Measurements from ENCODE around the gene KSR1. TPM values are rescaled to one million over a fixed set of nuclear protein-coding genes. Genes with fewer than 3 reads are reported as not detected.

Gene KSR1
- total and polyA plus RNA-seq, 8 donors: 2.7 to 32.1 (median 13.6) TPM

GRCh38 chr17:27502526-27503324 is 46.5 kb downstream of the KSR1 start:
- no peak for DNase-seq
- intact Hi-C loops (cut with DNase I; ENCODE audit: low total_unique reads): no loop called here
- Histone ChIP-seq H3K4me1 (peaks cover 0 to 15% (median 7%) of the 10 kb centered on the region in 4 donors), H3K36me3 (no peaks in the 10 kb centered on the region), H3K9me3 (no peaks in the 10 kb centered on the region), H3K27ac (no peak overlapping the region), H3K27me3 (no peaks in the 10 kb centered on the region), H3K4me3 (no peak overlapping the region)
- TF ChIP-seq EP300 (IDR thresholded peaks at IDR 0.05) (no peak), POLR2A (IDR thresholded peaks at IDR 0.05) (no peak), CTCF (IDR thresholded peaks at IDR 0.05) (no peak), POLR2AphosphoS5 (IDR thresholded peaks at IDR 0.05) (no peak)
- 72 to 82% (median 77%) methylated on average over 12 of the region's 12 CpGs for WGBS, 5 donors

DNA sequence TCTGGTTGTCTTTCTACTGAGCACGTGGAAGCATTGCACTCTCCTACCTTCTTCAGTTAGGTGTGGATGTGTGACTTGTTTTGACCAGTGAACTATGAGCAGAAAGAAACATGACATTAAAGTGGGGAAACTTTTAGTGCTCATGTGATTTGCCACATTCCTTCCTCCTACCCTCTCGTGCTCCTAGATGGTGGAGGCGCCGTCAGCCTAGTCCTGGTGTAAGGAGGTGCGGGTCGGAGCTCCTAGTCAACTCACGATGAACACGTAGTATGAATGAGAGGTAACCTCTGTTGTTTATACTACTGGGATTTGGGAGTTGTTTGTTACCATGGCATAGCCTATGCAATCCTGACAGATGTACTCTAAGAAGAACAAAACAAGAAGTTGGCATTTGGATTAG is 47.4 kb downstream of the KSR1 start:
- H3K27ac ChIP-seq: no peak overlapping the region
- no peaks in the 10 kb centered on the region for H3K27me3 ChIP-seq
- no peaks in the 10 kb centered on the region for H3K36me3 ChIP-seq
- 89 to 94% (median 93%) methylated on average over 8 of the region's 8 CpGs for WGBS, 5 donors
- peaks cover 0 to 15% (median 6%) of the 10 kb centered on the region in 4 donors for H3K4me1 ChIP-seq
- no peaks in the 10 kb centered on the region for H3K9me3 ChIP-seq
- H3K4me3 ChIP-seq: no peak overlapping the region
- DNase-seq: no peak
- no peak for TF ChIP-seq POLR2A (IDR thresholded peaks at IDR 0.05)
- TF ChIP-seq POLR2AphosphoS5 (IDR thresholded peaks at IDR 0.05): no peak
- TF ChIP-seq EP300 (IDR thresholded peaks at IDR 0.05): no peak
- no peak for TF ChIP-seq CTCF (IDR thresholded peaks at IDR 0.05)
- intact Hi-C loops (cut with DNase I; ENCODE audit: low total_unique reads): no loop called here

- H3K27me3 ChIP-seq: no peaks in the 10 kb centered on the region
- TF ChIP-seq EP300 (IDR thresholded peaks at IDR 0.05) (no peak), CTCF (IDR thresholded peaks at IDR 0.05) (no peak), POLR2AphosphoS5 (IDR thresholded peaks at IDR 0.05) (no peak), POLR2A (IDR thresholded peaks at IDR 0.05) (no peak)
- no peaks in the 10 kb centered on the region for H3K9me3 ChIP-seq
- DNase-seq: peak in 1 of 2 donors; percentile 72
- H3K4me1 ChIP-seq: peaks cover 0 to 19% (median 8%) of the 10 kb centered on the region in 4 donors
- H3K4me3 ChIP-seq: no peak overlapping the region
- intact Hi-C loops (cut with DNase I; ENCODE audit: low total_unique reads): no loop called here
- no peaks in the 10 kb centered on the region for H3K36me3 ChIP-seq
- H3K27ac ChIP-seq: no peak overlapping the region
- 62 to 77% (median 75%) methylated on average over 15 of the region's 15 CpGs for WGBS, 5 donors
Measured at GRCh38 chr17:27504188-27504995, 48.1 kb downstream of the KSR1 start.

- peaks cover 0 to 30% (median 15%) of the 10 kb centered on the region in 4 donors for H3K4me1 ChIP-seq
- H3K9me3 ChIP-seq: no peaks in the 10 kb centered on the region
- intact Hi-C loops (cut with DNase I; ENCODE audit: low total_unique reads): no loop called here
- H3K4me3 ChIP-seq: no peak overlapping the region
- H3K36me3 ChIP-seq: no peaks in the 10 kb centered on the region
- H3K27ac ChIP-seq: no peak overlapping the region
- WGBS, 5 donors: 77 to 85% (median 81%) methylated on average over 14 to 15 of the region's 15 CpGs
- DNase-seq: peak in 1 of 2 donors; percentile 53
- no peak for TF ChIP-seq POLR2A (IDR thresholded peaks at IDR 0.05)
- no peaks in the 10 kb centered on the region for H3K27me3 ChIP-seq
Measured at GRCh38 chr17:27506348-27507218, 50.3 kb downstream of the KSR1 start.
